Measurements from ENCODE around the gene TOB1. TPM values are rescaled to one million over a fixed set of nuclear protein-coding genes. Genes with fewer than 3 reads are reported as not detected.

The TOB1 gene
- total RNA-seq, 1 donor from 2014 or later, result 41.7 TPM

DNA sequence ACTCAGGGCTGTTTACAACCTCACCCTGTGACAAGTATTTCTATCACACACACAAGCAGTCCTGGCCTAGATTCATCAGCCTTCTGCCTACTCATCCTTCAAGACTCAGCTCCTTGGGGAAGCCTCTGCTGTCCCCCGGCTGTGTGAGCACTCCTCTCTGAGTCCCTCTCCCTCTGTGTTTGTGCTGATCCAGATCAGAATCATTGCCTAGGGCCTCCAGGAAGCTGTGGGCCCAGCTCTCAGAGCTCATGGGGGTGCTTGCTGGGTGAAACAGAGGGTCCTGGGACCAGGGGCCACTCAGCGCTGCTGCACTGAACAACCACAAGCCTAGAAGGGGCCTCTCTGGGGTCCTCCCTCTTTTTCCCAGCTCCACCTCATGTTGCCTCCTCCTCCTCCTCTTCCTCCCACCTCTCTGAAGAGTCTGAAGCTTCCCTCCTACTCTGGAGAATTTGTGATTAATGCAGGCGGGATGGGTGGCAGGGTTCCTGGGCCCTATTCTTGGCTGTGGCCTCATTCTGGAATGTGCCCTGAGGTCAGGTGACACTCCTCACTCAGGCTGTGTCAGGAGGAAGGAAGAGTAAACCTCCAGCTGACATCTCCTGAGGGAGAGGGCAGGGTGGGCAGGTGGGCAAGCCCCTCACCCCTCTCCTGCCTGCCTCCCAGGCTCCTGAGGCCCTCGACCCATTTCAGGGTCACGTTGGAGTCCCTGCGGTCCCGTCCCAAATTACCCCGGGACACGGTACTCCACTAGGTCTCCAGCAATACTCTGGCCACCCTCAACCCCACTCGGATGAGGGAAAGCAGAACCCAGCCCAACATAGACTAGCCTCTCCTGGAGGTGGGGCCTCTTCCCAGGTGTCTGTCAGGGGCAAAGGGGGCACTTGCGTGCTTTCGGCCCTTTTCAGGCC lies 20.7 kb downstream of the TOB1 start:
- H3K4me1 ChIP-seq, result no peaks in the 10 kb centered on the region
- no peaks in the 10 kb centered on the region for H3K36me3 ChIP-seq
- H3K9me3 ChIP-seq, result no peaks in the 10 kb centered on the region
- TF ChIP-seq, protein P1, sequence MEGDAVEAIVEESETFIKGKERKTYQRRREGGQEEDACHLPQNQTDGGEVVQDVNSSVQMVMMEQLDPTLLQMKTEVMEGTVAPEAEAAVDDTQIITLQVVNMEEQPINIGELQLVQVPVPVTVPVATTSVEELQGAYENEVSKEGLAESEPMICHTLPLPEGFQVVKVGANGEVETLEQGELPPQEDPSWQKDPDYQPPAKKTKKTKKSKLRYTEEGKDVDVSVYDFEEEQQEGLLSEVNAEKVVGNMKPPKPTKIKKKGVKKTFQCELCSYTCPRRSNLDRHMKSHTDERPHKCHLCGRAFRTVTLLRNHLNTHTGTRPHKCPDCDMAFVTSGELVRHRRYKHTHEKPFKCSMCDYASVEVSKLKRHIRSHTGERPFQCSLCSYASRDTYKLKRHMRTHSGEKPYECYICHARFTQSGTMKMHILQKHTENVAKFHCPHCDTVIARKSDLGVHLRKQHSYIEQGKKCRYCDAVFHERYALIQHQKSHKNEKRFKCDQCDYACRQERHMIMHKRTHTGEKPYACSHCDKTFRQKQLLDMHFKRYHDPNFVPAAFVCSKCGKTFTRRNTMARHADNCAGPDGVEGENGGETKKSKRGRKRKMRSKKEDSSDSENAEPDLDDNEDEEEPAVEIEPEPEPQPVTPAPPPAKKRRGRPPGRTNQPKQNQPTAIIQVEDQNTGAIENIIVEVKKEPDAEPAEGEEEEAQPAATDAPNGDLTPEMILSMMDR (IDR thresholded peaks at IDR 0.05), result no peak
- no peak overlapping the region for H3K27ac ChIP-seq
- H3K27me3 ChIP-seq, result no peaks in the 10 kb centered on the region
- no peak overlapping the region for H3K4me3 ChIP-seq
- DNase-seq (ENCODE audit: low spot score in 2 of 2), result no peak
- intact Hi-C loops (cut with DNase I), result no loop called here

DNA sequence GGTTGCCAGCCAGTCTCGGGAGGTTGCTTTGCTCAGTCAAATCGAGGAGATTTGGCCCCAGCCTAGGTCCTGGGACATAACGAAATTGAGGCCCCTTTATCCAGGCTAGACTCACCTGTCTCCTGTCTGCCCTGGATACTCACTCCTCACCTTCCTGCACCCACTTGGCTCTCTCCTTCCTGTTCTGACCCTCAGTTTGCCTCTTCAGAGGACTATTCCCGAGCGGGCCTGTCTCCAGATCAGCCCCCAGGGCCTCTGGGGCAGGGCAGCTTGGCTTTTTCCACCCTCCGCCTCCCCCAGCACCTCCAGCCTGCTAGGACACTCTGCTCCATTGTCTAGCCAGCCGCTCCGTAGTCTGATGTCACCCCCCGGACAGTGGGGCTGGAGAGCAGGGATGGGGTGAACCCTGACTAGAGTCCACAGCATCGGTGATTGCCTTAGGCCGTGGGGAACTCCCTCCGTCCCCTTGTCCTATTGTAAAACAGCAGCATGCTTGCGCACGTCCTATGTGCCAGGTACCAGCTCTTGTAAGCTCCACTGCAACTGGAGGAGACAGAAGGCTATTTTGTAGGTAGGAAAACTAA lies 21.9 kb downstream of the TOB1 start:
- H3K4me3 ChIP-seq, result no peak overlapping the region
- no peaks in the 10 kb centered on the region for H3K36me3 ChIP-seq
- no peaks in the 10 kb centered on the region for H3K27me3 ChIP-seq
- intact Hi-C loops (cut with DNase I), result no loop called here
- H3K4me1 ChIP-seq, result no peaks in the 10 kb centered on the region
- DNase-seq (ENCODE audit: low spot score in 2 of 2), result peak in 1 of 2 donors; percentile 30
- TF ChIP-seq, protein P1 (IDR thresholded peaks at IDR 0.05), result no peak
- H3K9me3 ChIP-seq, result no peaks in the 10 kb centered on the region
- no peak overlapping the region for H3K27ac ChIP-seq

DNA sequence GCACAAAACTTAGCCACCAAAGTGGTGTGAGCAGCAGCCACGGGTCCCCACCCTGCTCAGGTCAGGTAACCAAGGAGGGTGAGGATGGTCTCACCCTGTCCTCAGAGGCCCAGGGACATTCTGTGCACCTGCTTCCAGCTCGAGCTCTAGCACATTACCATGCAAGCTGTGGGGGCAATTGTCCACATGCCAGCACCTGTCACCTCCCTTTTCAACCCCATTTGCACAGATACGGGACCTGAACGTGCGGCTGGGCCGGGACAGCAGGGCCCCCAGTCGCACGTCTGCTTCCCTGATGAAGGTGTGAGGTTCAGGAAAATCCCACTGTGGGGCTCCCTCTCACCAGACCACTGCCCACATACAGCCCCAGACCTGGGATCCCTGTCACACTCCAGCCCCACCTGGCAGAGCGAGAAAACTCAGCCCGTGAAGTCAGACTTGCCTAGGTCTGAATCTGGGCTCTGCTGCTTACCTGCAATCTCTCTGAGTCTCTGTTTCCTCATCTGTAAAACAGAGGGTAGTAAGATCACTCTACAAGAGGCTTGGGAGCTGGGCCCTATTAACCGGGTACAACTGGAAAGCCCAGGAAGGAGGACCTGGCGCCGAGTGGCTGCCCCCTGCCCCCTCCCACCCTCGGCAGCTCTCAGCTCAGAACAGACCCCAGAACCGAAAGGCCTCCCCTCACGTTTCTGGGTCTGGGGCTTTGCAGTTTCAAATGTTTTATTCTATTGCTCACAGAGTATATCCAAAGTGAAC lies 22.8 kb downstream of the TOB1 start:
- no peaks in the 10 kb centered on the region for H3K9me3 ChIP-seq
- no peak overlapping the region for H3K4me3 ChIP-seq
- no peaks in the 10 kb centered on the region for H3K36me3 ChIP-seq
- H3K27me3 ChIP-seq, result no peaks in the 10 kb centered on the region
- no peaks in the 10 kb centered on the region for H3K4me1 ChIP-seq
- TF ChIP-seq, protein P1 (IDR thresholded peaks at IDR 0.05), result no peak
- DNase-seq (ENCODE audit: low spot score in 2 of 2), result peak in 1 of 2 donors; percentile 45
- intact Hi-C loops (cut with DNase I), result no loop called here
- H3K27ac ChIP-seq, result no peak overlapping the region

DNA sequence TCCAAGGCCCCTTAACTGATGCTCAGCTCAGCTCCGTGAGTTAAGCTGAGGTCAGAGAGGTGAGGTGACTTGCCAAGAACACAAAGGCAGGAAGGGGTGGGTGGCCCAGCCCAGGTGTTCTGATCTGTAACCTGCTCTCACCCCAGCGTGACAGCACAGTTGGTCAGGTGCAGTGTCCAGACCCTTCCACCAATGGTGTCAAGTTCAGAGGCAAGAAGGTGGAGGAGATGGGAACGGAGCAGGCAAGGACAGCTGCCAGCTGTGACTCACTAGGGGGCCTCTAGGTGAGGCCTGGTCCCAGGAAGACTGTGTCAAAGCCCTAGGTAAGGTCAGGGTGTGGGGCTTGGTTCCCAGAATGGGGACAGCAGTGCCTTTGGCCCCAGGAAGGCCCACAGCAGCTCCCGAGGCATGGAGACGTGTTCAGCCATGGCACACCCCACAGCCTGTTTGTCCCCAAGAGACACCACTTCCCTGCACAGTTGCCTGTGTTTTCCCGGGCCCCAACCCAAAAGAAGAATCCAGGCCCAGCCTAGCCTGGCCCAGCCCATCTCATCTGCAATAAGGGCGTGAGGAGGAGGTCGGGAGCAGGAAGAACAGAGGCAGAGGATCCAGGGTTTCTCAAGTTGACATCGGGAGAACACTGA lies 23.5 kb downstream of the TOB1 start:
- DNase-seq (ENCODE audit: low spot score in 2 of 2), result peak in 1 of 2 donors; percentile 58
- Histone ChIP-seq H3K4me1 (no peaks in the 10 kb centered on the region), H3K36me3 (no peaks in the 10 kb centered on the region), H3K9me3 (no peaks in the 10 kb centered on the region), H3K27ac (no peak overlapping the region), H3K4me3 (no peak overlapping the region), H3K27me3 (no peaks in the 10 kb centered on the region)
- intact Hi-C loops (cut with DNase I), result no loop called here
- TF ChIP-seq, protein P1 (IDR thresholded peaks at IDR 0.05), result no peak

DNA sequence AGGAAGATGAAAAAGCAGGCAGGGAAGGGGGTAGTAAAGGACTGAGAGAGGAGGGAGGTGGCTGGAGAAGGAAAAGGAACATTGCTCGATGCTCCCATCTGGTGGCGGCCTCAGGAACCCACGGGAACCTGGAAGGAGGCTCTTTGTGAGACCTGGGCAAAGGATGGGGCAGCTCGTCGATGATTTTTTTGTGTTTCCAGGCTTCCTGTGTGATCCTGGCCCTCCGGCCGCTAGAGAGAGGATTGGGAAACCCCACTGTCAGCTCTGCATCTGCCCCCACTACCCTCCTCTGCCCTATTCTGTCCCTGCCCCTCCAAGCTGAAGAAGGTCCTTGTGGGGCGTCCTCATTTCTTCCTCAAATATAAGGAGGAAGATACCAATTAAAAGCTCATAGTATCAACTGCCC lies 24.2 kb downstream of the TOB1 start:
- H3K27me3 ChIP-seq, result no peaks in the 10 kb centered on the region
- peak in 1 of 2 donors; percentile 78 for DNase-seq (ENCODE audit: low spot score in 2 of 2)
- intact Hi-C loops (cut with DNase I), result loop anchor here (1.0 to 2.0 kb wide), 3 partner anchors 25 to 295 kb away; partner anchors contain the start of gene SPATA20
- H3K27ac ChIP-seq, result no peak overlapping the region
- no peak overlapping the region for H3K4me3 ChIP-seq
- H3K36me3 ChIP-seq, result no peaks in the 10 kb centered on the region
- TF ChIP-seq, protein P1 (IDR thresholded peaks at IDR 0.05), result peak; percentile 68 to 79 (median 79)
- H3K9me3 ChIP-seq, result no peaks in the 10 kb centered on the region
- no peaks in the 10 kb centered on the region for H3K4me1 ChIP-seq
